HCT116 (cell line): ENCODE measurements around the gene GSC. TPM values are rescaled to one million over a fixed set of nuclear protein-coding genes. Genes with fewer than 3 reads are reported as not detected.

ENCODE experiments used
- ATAC-seq: fragments of 200-7000 bp; cut with Tn5 transposase; 2 replicates; pipeline ENCODE4 v1.9.1; 2020; ENCODE audit warnings: mild to moderate bottlenecking, moderate library complexity
- BruUV-seq: library from RNA; stranded (reverse); fragments of 400-500 nt; replicated peaks from 2 replicates; lab custom pipeline; 2021; lab: Mats Ljungman, UMichigan
- CTCF ChIA-PET: fragments of 300-600 bp; sonication (Branson Sonifier 250); formaldehyde crosslinking; loops from one replicate; lab custom pipeline; 2021; ENCODE audit warnings: antibody characterized with exemption; lab: Charles Lee
- POLR2A ChIA-PET: fragments of 300-600, 350-600 bp; sonication (Branson Sonifier 250); formaldehyde crosslinking; loops from one replicate; lab custom pipeline; 2021; ENCODE audit warnings: antibody characterized with exemption; lab: Charles Lee
- RAD21 ChIA-PET, 2 experiments: fragments of 300-600 bp; sonication (Branson Sonifier 250); formaldehyde crosslinking; loops; one replicate each; lab custom pipeline; 2023; ENCODE audit warnings: low total read pairs in 2 of 2; ENCODE audit not compliant: uncharacterized antibody in 2 of 2, unreplicated experiment in 2 of 2, low non-redundant PET in 1 of 2; lab: Charles Lee
- DNase-seq: peaks from one replicate; pipeline ENCODE4 v3.0.0-alpha.2; 2010; ENCODE audit warnings: low read depth, low spot score
- H2AFZ ChIP-seq: fragments of 200-600 bp; shearing (Covaris generic), sonication (generic); 2 replicates; pipeline ENCODE4 v1.6.1; 2017; ENCODE audit warnings: low read depth, mixed run types, mixed read lengths, antibody characterized with exemption, low read length; ENCODE audit not compliant: poor library complexity, severe bottlenecking
- H3K27ac ChIP-seq: 2 replicates; pipeline ENCODE4 v1.5.1; 2012; ENCODE audit warnings: low read depth, low read length
- H3K27me3 ChIP-seq: fragments of 200-600 bp; sonication (generic); 2 replicates; pipeline ENCODE4 v1.6.1; 2016; ENCODE audit warnings: mixed run types, low read length, mixed read lengths; ENCODE audit not compliant: insufficient read depth
- H3K36me3 ChIP-seq, 2 experiments: fragments of 200-500 bp in 1 of 2; fragments of 200-600 bp in 1 of 2; sonication (Bioruptor generic) in 1 of 2; sonication (generic) in 1 of 2; 2 replicates each; pipeline versions ENCODE4 v1.5.1 to v1.6.1; 2014 to 2016; ENCODE audit warnings: low read length in 2 of 2, inconsistent platforms in 1 of 2, mixed read lengths in 1 of 2, mixed run types in 1 of 2; ENCODE audit not compliant: insufficient read depth in 2 of 2, control insufficient read depth in 1 of 2
- H3K4me1 ChIP-seq, 2 experiments: fragments of 200-600 bp in 1 of 2; sonication (generic) in 1 of 2; 2 replicates each; pipeline versions ENCODE4 v1.5.1 to v1.6.1; 2012 to 2017; ENCODE audit warnings: low read length in 2 of 2, inconsistent platforms in 1 of 2, mild to moderate bottlenecking in 1 of 2, mixed read lengths in 1 of 2, mixed run types in 1 of 2, moderate library complexity in 1 of 2; ENCODE audit not compliant: insufficient read depth in 2 of 2, control insufficient read depth in 1 of 2
- H3K4me2 ChIP-seq: fragments of 200-600 bp; sonication (generic); 2 replicates; pipeline ENCODE4 v1.6.1; 2017; ENCODE audit warnings: mixed run types, low read length, mixed read lengths
- H3K4me3 ChIP-seq, 2 experiments: fragments of 200-600 bp in 1 of 2; sonication (generic) in 1 of 2; replicated peaks in 1 of 2; 2 replicates each; pipeline ENCODE4 v1.5.1; 2011 to 2016; ENCODE audit warnings: low read length in 2 of 2, control low read depth in 1 of 2, low read depth in 1 of 2, mild to moderate bottlenecking in 1 of 2, mixed read lengths in 1 of 2, mixed run types in 1 of 2
- H3K79me2 ChIP-seq: fragments of 200-600 bp; sonication (generic); 2 replicates; pipeline ENCODE4 v1.6.1; 2017; ENCODE audit warnings: mild to moderate bottlenecking, mixed run types, low read length, moderate library complexity, mixed read lengths; ENCODE audit not compliant: insufficient read depth
- H3K9ac ChIP-seq: fragments of 200-600 bp; sonication (generic); 2 replicates; pipeline ENCODE4 v1.6.1; 2016; ENCODE audit warnings: low read length, mixed read lengths
- H3K9me2 ChIP-seq: fragments of 200-600 bp; sonication (generic), shearing (Covaris generic); 2 replicates; pipeline ENCODE4 v1.6.1; 2017; ENCODE audit warnings: mixed run types, mild to moderate bottlenecking, moderate library complexity; ENCODE audit not compliant: insufficient read depth
- H3K9me3 ChIP-seq, 2 experiments: fragments of 200-500 bp in 1 of 2; fragments of 200-600 bp in 1 of 2; sonication (Bioruptor generic) in 1 of 2; sonication (generic) in 1 of 2; 2 replicates each; pipeline ENCODE4 v1.6.1; 2014 to 2017; ENCODE audit warnings: low read length in 2 of 2, mixed read lengths in 2 of 2, inconsistent platforms in 1 of 2, low read depth in 1 of 2, mild to moderate bottlenecking in 1 of 2, mixed run types in 1 of 2, moderate library complexity in 1 of 2; ENCODE audit not compliant: control insufficient read depth in 1 of 2, insufficient read depth in 1 of 2
- H4K20me1 ChIP-seq: fragments of 200-600 bp; sonication (generic), shearing (Covaris generic); 2 replicates; pipeline ENCODE4 v1.6.1; 2017; ENCODE audit warnings: mixed run types, mild to moderate bottlenecking, moderate library complexity; ENCODE audit not compliant: insufficient read depth
- EZH2phosphoT487 ChIP-seq: fragments of 200-600 bp; IDR thresholded peaks from 2 replicates; pipeline ENCODE4 v1.6.1; 2018; ENCODE audit warnings: antibody characterized with exemption, borderline replicate concordance
- FOSL1 ChIP-seq: IDR thresholded peaks from 2 replicates; pipeline ENCODE4 v1.6.1; 2012; ENCODE audit warnings: low read depth
- JUND ChIP-seq: IDR thresholded peaks from 2 replicates; pipeline ENCODE4 v1.6.1; 2012
- POLR2A ChIP-seq: IDR thresholded peaks from 2 replicates; pipeline ENCODE4 v1.7.0; 2011; ENCODE audit warnings: borderline replicate concordance; ENCODE audit not compliant: insufficient read depth, insufficient read length; ENCODE audit errors: extremely low read depth
- RAD21 ChIP-seq: IDR thresholded peaks from 2 replicates; pipeline ENCODE4 v1.6.1; 2012; ENCODE audit warnings: low read depth, mild to moderate bottlenecking
- SIN3A ChIP-seq: IDR thresholded peaks from 2 replicates; pipeline ENCODE4 v1.6.1; 2012; ENCODE audit warnings: low read depth
- SRF ChIP-seq: IDR thresholded peaks from 2 replicates; pipeline ENCODE4 v1.6.1; 2012; ENCODE audit warnings: low read depth
- TCF7L2 ChIP-seq: IDR thresholded peaks from 2 replicates; pipeline ENCODE4 v1.7.0; 2011; ENCODE audit warnings: borderline replicate concordance, inconsistent platforms; ENCODE audit not compliant: insufficient read depth, insufficient read length; ENCODE audit errors: extremely low read depth
- ZFX ChIP-seq: fragments of 450-650 bp; IDR thresholded peaks from 2 replicates; pipeline ENCODE4 v1.6.1; 2017
- intact Hi-C: fragments of 100-400 bp; cut with micrococcal nuclease; formaldehyde crosslinking; loops from 2 replicates; pipeline ENCODE4 v1.10.0; 2022
- total RNA-seq: library from RNA; stranded (reverse); gene quantifications from one replicate; pipeline ENCODE4 v1.2.1, GENCODE V29; 2021; ENCODE audit not compliant: unreplicated experiment
- TF ChIP-seq, protein P1 (sequence below): IDR thresholded peaks from 2 replicates; pipeline ENCODE4 v1.6.1; 2012

The GSC gene
- total RNA-seq, 1 experiment from 2014 or later, result not detected

- TF ChIP-seq RAD21, result no peak
- DNase-seq (no peak), ATAC-seq (no peak)
- H3K9ac ChIP-seq, result no peak overlapping the region
- H3K4me2 ChIP-seq, result no peak overlapping the region
- no peaks in the 10 kb centered on the region for H3K27me3 ChIP-seq
- intact Hi-C loops, result no loop called here
- H3K27ac ChIP-seq, result no peak overlapping the region
- ChIA-PET RAD21 (no interaction called here), POLR2A (no interaction called here), CTCF (no interaction called here)
- no peaks in the 10 kb centered on the region for H3K9me3 ChIP-seq
- H3K4me3 ChIP-seq, result no peak overlapping the region
- no peaks in the 10 kb centered on the region for H3K9me2 ChIP-seq
- H3K36me3 ChIP-seq, result no peaks in the 10 kb centered on the region
- no TSS peak for BruUV-seq
- no peaks in the 10 kb centered on the region for H3K79me2 ChIP-seq
- no peaks in the 10 kb centered on the region for H4K20me1 ChIP-seq
- no peak overlapping the region for H2AFZ ChIP-seq
- H3K4me1 ChIP-seq, result peaks cover 0 to 9% of the 10 kb centered on the region in 2 experiments; a peak in 3 of 4 replicates
Observed at GRCh38 chr14:94751321-94751720, 18.6 kb downstream of the GSC start.

DNA sequence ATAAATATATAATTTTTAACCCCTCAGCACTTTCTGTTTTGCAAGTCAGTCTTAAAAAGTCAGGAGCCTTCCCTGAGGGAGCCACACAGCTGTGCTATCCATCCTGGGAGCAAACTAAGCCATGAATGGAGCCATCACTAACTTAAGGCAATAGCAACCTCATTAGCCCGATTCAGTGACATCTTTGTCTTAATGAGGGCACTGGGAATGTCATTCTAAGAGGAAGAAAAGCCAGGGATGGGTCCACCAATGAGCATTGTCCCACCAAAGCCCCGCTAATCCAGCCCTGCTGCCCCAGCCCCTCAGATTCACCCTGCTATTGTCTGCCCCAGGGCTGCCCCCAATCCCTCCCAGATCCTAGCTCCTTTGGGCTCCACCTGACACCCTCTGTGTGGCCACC is 19.5 kb downstream of the GSC start:
- no peak overlapping the region for H2AFZ ChIP-seq
- BruUV-seq, result no TSS peak
- POLR2A ChIA-PET, result no interaction called here
- no peaks in the 10 kb centered on the region for H3K27me3 ChIP-seq
- intact Hi-C loops, result no loop called here
- no peaks in the 10 kb centered on the region for H4K20me1 ChIP-seq
- H3K4me2 ChIP-seq, result no peak overlapping the region
- no peaks in the 10 kb centered on the region for H3K36me3 ChIP-seq
- CTCF ChIA-PET, result interaction anchor here (0.8 to 1.1 kb wide), 2 partner anchors 14 to 60 kb away, joined by 3 read pairs; no protein-coding TSS in a partner anchor
- H3K79me2 ChIP-seq, result no peaks in the 10 kb centered on the region
- no peak overlapping the region for H3K9ac ChIP-seq
- DNase-seq (no peak), ATAC-seq (no peak)
- RAD21 ChIA-PET, result no interaction called here
- no peak overlapping the region for H3K27ac ChIP-seq
- H3K9me2 ChIP-seq, result no peaks in the 10 kb centered on the region
- H3K4me1 ChIP-seq, result peaks cover 0 to 9% of the 10 kb centered on the region in 2 experiments; a peak in 3 of 4 replicates
- H3K4me3 ChIP-seq, result no peak overlapping the region
- no peaks in the 10 kb centered on the region for H3K9me3 ChIP-seq
- TF ChIP-seq SRF, result no peak
- no peak for TF ChIP-seq JUND
- TF ChIP-seq POLR2A, result no peak
- TF ChIP-seq EZH2phosphoT487, result no peak
- no peak for TF ChIP-seq TCF7L2
- no peak for TF ChIP-seq ZFX
- TF ChIP-seq SIN3A, result no peak
- no peak for TF ChIP-seq FOSL1
- TF ChIP-seq, protein P1, sequence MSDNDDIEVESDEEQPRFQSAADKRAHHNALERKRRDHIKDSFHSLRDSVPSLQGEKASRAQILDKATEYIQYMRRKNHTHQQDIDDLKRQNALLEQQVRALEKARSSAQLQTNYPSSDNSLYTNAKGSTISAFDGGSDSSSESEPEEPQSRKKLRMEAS, result no peak
